ENCODE results near the gene PXDN.

PXDN gene

DNA sequence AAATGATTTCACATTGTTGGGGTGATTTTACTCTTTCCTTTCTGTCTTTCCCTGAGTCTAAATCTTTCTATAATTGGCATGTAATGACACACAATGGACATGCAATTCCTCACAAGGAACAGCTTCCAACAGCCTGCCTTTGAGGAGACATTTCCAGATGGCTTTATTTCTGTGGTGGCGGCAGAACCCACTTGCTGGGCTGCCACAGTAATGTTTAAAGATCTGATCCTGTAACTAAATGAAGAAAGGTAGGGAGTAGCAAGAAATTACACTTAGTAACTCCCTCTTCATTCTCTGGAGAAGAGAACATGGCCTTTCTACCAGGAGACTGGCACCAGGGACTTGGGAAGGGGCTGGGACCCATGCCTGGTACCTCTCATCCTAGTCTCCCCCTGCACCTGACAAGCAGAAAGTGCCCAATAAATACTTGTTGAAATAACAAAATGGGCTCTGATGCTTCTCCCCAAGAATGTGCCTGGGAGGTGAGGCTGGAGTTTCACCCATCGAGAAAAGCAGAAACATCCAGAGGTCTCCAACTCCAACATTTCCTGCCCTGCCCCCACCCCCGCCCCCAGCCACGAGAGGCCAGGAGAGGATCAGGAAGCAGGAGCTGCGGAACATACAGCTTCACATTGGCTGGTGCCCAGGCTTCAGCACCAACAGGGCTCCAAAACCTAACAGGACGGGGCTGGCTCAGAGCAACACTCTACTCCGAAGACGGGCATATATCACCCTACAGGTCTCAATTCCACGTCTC is 92.1 kb downstream of the PXDN start:
- FAIRE-seq (no peak), DNase-seq (ENCODE audit: low spot score) (no peak)

DNA sequence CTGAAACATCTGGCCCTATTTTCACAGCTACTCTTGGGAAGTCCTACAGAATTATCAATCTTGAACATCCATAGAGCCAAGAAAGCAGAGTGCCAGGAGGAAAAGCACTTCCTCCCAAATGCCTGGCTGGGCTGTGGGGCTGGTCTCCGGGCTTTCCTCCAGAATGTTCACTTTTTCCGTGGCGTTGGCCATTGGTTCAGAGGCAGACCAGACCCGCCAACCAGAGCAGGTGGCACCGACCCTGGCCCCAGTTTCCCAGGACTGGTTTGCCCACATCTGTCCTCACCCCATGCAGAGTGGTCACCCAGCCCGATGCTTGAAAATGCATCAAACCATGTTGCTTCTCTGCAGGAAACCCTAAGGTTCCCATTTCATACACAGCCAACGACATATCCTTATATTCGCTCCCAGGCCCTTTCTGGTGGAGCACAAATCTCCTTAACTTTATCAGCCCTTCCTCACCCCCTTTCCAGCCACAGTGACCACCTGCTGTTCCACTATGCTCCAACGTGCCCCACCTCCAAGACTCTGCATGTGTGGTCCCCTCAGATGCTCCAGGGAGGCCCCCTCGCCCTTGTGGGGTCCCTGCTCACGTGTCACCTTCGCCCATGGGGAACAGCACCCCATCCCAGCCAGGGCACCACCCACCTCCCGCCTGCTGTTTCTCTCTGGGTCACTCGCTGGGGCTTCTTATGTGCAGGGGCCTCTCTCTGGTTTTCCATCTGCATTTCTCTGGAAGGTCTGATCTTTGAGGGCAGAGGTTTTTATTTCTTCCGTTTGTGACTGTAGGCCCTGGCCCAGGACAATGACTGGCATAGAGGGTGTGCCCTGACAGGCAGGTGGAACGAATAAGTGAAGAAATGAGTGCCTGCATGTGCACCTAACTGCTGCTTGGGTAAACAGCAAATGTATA is 92.9 kb downstream of the PXDN start:
- FAIRE-seq (no peak), DNase-seq (ENCODE audit: low spot score) (no peak)

DNA sequence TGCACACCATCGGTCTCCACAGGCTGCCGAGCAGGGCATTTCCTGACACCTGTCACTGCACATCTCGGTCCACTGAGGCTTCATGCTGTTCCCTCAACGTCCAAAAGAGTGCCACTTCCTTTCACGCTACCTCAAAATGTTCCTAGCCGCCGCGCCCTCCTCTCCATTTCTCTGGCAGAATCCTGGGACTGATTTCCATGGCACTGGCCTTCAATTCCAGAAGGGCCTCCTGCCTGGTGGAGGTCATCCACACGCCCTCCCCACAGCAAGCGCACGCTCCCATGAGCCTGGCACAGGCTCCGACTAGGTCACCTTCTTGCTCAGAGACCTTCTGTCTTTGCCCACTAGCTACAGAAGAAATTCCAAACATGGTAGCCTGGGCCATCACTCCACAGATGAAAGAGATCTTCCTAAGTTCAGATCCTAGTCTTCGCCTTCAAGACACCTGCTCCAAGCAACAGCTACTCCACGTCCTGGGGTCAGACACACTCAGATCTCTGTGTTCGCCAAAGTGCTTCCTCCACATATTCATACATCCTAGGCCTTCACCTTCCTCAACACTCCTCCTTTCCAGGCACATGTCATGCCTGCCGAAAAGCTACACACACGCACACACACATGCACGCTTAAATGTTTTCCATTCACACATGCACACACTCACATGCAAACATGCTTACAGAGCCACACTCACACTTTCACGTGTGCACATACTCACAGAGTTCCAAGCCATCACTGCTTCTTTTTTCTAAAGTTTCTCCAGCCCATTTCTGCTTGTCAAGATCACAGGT is 94.0 kb downstream of the PXDN start:
- no peak for FAIRE-seq

DNA sequence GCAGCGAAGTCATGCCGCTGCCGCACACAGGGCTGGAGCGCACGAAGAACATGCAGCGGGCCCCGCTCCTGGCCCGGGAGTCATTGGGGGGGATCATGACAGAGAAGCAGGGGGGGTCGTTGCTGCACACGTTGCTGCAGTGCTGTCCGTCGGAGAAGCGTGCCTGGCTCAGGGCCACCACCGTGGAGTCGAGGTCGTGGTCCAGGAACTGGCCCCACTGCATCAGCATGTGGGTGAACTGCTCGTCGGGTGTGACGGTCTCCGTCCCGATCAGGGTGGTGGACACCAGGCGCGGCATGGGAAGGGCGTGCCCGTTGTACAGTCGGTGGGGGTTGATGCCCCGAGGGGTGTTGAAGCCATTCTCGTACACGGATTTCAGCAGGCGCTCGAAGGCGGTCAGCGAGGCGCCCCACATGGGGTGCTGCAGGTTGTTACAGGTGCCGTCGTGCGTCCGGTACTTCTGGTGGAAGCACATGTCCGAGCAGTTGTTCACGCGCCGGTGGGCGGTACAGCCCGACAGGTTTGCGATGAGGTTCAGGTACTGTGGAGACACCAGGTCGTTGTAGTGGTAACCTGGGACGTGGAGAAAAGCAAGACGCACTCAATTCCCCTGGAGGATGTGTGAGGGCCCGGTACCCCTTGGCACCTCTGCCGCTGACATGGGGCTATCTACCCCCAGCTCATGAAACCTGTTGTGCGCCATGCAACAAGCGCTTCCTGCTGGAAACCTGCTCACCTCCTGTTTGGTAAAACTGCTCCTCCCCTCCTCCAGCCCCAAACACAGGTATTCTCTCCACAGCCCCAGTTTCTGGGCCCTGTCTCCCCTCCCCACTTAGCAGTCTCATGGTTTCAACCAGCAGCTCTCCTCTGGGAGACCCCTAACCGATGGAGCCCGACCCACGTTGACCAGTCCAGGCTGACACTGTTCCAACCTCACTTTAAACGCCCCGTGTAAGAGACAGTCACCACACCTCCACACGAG is 94.9 kb downstream of the PXDN start:
- FAIRE-seq = no peak

More for the DNA sequence above, 94.0 kb downstream of the PXDN start:
- DNase-seq (ENCODE audit: low spot score) = no peak

DNA sequence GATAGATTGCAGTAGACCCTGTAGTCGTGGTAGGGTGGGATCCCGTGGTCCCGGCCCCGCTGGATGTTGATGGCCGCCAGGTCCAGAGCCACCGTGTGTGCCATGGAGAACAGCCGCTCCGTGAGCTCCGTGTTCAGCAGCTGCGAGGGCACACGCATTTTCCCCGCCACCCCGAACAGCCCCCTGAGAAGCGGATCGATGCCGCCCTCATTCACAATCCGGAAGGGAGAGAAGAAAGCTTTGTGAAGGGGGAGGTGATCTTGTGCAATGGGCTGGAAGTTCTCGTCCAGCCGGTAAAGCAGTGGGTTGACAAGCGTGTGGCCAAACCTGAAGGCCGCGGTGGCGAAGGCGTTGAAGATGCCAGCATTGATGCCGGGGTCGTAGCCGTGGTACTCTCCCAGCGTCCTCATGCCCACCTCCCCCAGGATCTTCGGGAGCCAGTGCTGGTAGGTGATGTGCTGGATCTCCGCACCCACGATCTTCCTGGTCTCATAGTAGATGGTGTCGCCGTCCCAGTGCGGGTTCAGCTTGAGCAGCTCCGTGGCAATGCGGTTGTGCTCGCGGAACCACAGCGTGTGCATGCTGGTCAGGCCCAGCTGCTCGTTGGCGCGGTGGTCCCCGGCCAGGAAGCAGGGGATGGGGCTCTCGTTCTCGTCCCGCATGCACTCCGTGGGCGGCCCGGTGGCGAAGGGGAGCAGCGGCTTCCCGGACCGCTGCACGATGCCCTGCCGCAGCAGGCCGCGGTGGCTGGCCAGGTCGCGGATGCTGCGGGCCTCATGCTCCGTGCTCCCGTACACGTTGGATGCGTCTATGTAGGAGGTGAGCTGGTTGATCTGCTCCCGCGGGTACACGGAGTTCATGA is 95.8 kb downstream of the PXDN start:
- FAIRE-seq = no peak
- DNase-seq (ENCODE audit: low spot score) = no peak

More for the DNA sequence above, 94.9 kb downstream of the PXDN start:
- DNase-seq (ENCODE audit: low spot score) = no peak

DNA sequence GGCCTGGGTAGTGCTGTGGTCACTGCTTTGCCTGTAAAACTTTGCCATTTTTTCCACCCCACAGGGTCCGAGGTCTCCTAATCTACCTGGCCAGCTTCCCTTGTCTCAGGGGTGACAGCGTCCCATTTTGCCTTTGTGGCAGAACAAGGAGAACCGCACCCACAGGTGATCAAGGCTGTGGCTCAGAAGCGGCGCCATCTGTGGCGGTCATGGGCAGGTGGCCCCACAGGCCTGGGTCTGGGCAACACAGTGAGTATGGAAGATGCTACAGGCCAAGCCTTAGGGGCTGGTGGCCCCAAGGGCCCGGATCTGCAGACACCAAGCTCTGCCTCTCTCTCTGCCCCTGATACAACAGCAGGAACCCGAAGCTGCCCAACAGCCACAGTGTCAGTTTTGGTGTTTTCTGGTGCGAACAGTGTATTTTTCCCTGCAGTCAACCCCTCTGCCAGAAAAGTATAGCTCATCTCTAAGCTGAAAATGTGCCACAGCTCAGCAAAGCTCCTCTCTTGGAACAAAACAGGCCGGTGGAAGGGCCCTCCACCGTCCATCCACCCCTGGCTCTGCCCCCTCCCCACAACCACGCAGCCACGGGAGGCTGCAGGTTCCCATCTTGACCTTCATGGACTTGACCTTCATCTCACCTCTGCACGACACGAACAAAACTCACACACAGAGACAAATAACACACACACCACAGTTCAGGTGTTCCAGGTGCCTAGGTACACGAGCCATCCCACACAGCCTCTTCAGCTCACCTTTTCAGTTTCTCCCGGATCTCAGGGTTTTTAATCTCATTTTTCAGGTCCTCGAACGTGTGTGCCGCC is 96.7 kb downstream of the PXDN start:
- no peak for FAIRE-seq

DNA sequence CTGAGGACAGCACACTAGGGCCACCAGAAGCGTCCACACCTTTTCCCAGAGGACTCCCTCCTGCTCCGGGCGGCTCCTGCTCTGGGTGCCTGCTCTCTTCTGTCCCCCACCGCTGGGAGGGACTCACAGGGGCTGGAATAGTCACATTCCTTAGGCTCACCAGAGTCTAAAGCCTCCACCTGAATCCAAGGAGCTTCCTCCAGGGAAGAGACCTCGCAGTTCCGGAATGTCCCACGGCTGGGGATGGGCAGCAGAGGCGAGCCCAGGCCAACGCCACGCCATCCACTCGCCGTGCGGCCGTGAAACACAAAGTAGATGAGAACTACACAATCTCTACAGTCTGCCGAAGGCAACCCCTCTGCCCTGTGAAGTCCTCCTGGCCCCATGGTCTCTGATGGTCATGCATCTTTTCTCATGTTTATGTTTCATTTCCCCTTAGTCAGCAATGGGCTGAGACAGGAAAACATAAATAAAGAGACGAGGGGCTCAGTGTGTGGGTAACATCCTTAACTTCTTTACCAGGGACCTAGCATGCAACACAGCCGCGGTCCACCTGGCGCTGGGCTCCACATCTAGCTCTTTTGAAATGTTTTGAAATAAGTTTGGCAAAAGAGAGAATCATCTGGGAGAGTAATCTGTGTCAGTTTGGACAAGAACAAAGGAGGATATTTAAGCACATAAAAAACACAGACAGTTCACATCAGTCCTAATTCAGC is 98.4 kb downstream of the PXDN start:
- DNase-seq (ENCODE audit: low spot score) (no peak), FAIRE-seq (no peak)

More for the DNA sequence above, 96.7 kb downstream of the PXDN start:
- no peak for DNase-seq (ENCODE audit: low spot score)

DNA sequence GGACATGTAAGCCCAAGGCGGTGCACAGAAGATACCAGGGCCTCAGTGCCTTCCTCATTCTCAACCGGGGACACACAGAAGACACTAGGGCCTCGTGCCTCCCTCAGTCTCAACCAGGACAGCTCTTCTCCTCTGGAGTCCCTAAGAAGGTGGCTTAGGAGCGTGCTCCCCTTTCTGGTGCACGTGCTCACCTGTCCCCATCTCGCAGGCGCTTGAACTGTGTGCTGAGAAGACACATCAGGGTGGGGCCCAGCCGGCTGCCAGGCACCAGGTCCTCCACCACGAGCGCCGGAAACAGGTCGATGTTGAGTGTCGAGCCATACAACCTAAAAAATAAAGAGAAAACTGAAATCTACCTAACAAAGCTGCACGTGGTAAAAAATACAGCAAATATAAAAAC is 99.9 kb downstream of the PXDN start:
- FAIRE-seq = no peak
- DNase-seq (ENCODE audit: low spot score) = no peak

DNA sequence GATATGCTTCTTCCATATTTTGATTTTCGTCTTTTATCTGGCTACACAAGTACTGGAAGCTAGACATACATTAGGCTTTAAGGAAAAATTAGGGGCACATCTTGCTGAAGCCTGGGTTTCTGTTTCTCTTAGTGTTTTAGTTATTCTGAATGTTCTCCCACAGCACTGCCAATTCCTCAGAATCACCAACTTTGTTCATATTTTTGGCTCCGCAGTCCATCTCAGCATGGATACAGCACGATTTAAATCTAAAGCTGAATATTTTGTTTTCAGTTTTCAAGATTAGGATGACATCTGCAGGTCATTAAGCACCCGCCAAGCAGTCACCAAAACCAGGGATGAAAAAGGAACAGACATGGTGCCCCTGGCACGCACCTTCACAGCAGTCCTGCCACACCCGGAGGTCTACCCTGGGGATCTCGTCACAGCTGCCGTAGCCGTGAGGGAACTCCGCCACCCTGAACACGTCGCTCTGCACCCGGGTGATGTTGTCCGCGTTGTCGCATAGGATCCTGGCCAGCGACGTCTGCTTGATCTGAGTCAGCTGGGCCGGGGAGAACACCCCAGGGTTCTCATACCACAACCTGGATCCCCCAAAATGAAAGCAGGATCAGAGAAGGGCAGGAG is 101.2 kb downstream of the PXDN start:
- FAIRE-seq = no peak
- no peak for DNase-seq (ENCODE audit: low spot score)

DNA sequence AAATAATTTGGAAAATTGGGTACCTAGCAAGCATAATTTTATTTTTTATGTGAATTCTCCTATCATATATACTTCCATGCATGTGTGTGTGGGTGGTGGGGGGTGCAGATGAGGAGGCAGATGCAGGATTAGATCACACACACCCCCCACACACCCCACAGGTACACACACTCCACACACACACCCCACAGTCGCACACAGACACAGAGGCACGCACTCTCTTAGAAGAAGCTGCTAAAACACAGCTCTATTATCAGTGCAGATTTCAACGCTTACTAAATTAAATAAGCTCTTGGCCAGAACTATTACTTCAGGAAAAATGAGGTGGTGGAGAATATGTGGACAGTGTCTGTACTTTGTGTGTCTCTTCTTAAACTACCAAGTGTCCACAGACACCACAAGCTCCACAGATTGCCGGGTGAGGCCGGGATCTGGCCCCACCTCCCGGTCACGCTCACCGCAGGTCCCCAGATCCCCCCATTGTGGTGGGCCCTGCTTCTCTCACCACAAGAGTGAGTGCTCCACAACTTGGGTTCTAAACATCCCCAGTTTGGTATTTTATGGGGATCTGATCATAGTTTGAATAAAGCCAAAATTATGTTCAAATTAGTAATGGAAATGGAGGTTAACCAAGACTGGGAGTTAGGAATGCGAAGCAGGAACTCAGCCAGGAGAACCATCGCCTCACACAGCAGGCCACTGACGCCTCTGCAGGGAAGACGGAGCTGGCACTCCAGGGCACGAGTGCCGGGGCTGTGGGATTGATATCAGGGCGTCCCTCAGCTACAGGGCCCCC is 102.1 kb downstream of the PXDN start:
- DNase-seq (ENCODE audit: low spot score) = no peak
- no peak for FAIRE-seq

DNA sequence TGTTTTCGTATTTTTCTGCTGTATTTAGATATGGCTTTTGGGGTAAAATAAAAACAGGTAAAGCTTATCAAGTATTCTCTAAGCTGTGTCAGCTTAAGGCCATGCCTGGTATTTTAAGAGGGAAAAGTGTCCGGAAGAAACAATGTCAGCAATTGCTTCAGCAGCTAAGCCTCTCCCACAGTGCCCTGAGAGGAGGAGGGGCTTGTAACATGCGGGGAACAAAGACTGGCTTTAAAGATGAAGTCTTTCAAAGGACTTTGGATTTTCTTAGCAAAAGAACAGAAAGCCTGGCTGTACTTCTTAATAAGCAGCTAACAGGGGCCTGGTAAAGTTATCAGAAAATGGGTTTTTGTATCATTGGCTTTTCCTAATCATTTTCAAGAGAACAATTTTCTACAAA is 102.8 kb downstream of the PXDN start:
- FAIRE-seq (no peak), DNase-seq (ENCODE audit: low spot score) (no peak)

DNA sequence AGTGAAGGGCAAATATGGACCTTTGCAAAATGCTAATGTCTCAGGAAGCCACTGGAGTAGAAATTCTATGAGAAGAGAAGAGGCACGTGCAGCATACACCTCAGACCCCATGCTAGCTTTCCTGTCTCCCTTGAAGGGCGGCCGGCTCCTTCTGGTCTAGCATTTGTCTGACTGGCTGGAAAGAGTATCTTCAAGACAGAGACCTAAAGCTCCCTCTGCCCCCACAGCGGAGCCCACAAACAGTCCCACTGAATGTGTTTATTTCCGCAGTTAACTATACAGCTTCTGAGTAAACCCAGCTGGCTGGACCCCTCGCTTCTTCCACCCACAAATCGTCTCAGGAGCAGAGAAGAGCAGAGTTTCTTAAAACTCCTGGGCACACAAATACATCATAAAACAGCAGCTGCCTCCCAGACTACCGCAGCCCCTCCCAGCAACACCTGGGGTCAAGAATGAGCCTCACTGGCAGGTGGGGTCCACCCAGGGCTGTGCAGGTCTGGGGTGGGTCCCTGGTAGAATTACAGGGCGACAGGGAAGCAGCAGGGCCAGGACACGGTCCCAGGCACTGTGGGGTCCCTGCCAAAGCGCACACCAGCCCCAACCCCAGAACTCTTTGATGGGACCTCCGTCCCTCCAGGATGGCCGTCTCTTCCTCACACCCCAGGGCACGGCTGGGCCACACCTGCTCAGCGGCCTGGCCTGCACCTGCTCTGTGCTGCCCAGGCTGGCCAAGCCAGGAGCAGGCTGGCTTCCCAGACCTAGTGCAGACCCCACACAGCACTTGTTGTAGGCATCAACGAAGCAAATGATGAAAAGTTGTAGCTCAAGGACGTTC is 103.8 kb downstream of the PXDN start:
- no peak for DNase-seq (ENCODE audit: low spot score)
- FAIRE-seq = no peak

DNA sequence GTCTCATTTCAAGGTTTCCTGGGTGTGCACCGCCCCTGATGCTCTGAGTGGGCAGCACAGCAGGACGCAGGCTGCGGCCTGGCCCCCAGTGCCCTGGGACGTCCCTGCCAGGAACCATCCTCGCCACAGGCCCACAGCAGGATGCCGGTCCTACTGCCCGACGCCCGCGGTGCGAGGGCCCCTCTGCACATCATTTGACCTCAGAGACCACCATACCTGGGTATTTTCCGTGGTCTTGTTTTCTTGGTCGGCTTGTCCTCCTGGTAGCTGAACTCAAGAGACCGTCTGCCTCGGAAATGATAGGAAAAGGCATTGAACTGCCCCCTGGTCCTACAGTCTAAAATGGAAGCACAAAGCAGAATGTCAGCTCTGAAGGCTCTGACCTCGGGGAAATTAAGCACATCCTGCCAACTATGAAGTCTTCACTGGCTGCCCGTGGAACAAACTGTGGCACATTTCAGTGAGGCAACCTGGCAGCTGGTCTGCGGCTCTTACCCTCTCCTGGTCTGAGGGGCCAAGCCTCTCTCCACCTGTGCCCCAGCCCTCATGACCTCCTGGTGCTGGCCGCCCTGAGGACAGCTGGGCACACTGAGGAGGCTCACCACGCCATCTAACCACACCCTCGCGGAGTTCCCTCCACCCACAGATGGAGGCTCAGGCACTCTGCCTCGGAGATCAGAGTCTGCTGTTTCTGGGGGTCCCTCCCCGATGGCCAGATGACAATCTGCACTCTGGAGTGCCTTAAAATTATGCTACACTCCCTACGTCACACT is 105.0 kb downstream of the PXDN start:
- DNase-seq (ENCODE audit: low spot score) (no peak), FAIRE-seq (no peak)

DNA sequence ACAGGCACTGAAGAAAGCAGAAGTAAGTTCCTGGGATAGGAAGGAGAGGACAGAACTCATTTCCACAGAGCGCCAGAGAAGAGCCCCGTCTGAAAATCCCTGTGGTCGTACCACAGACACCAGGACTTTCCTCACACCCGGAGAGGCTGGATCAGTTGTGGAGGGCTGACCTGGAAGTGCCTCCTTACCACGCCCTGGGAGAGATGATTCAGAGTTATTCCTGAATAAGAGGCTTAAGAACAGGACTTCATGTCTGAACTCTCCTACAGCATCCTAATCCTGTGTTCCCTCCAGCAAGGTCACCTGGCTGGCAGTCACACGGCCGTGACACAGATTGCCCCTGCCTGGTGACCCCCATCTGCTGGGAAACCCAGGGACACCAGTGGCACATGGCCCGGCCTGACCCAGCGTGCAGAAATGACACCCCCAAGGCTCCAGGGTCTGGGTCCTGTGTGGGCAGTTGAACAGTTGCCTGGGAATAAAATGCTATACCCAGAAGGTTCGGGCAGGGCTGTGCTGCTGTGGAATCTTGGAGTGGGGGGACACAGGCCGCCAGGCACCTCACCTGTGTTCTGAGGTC is 105.9 kb downstream of the PXDN start:
- DNase-seq (ENCODE audit: low spot score) = no peak
- FAIRE-seq = no peak
